Osteocyte (in vitro differentiated cells): ENCODE data around the gene ADSS2. TPM values are rescaled to one million over a fixed set of nuclear protein-coding genes. Genes with fewer than 3 reads are reported as not detected.
A peak's percentile ranks its signal among the peaks of the same experiment; 100 is the strongest.

Experiments
- DNase-seq: peaks from one replicate; pipeline ENCODE4 v3.0.0; 2021; ENCODE audit warnings: mixed read lengths; ENCODE audit not compliant: unreplicated experiment; ENCODE audit errors: extremely low spot score
- H3K27ac Mint-ChIP-seq: one replicate; pipeline ENCODE4 v1.8.0; 2021; ENCODE audit warnings: mild to moderate bottlenecking, mixed read lengths; ENCODE audit not compliant: unreplicated experiment
- H3K27me3 Mint-ChIP-seq: one replicate; pipeline ENCODE4 v1.8.0; 2021; ENCODE audit warnings: mixed read lengths; ENCODE audit not compliant: unreplicated experiment
- H3K36me3 Mint-ChIP-seq: one replicate; pipeline ENCODE4 v1.8.0; 2021; ENCODE audit warnings: mixed read lengths; ENCODE audit not compliant: unreplicated experiment
- H3K4me1 Mint-ChIP-seq: one replicate; pipeline ENCODE4 v1.8.0; 2021; ENCODE audit warnings: mixed read lengths; ENCODE audit not compliant: unreplicated experiment
- H3K4me3 Mint-ChIP-seq: one replicate; pipeline ENCODE4 v1.8.0; 2021; ENCODE audit warnings: mild to moderate bottlenecking, moderate library complexity, mixed read lengths; ENCODE audit not compliant: unreplicated experiment
- H3K9me3 Mint-ChIP-seq: one replicate; pipeline ENCODE4 v1.8.0; 2021; ENCODE audit warnings: mixed read lengths; ENCODE audit not compliant: unreplicated experiment
- total RNA-seq: library from RNA; stranded (reverse); gene quantifications from 2 replicates; pipeline ENCODE4 v1.2.1, GENCODE V29; 2021
- TF ChIP-seq, protein P1 (sequence below): fragments of 200-600 bp; sonication (generic); IDR thresholded peaks from 2 replicates; pipeline ENCODE4 v1.5.0; 2021; ENCODE audit warnings: antibody characterized with exemption, mild to moderate bottlenecking, moderate library complexity

ADSS2 gene
- total RNA-seq, 1 donor from 2014 or later = 69.8 TPM

DNA sequence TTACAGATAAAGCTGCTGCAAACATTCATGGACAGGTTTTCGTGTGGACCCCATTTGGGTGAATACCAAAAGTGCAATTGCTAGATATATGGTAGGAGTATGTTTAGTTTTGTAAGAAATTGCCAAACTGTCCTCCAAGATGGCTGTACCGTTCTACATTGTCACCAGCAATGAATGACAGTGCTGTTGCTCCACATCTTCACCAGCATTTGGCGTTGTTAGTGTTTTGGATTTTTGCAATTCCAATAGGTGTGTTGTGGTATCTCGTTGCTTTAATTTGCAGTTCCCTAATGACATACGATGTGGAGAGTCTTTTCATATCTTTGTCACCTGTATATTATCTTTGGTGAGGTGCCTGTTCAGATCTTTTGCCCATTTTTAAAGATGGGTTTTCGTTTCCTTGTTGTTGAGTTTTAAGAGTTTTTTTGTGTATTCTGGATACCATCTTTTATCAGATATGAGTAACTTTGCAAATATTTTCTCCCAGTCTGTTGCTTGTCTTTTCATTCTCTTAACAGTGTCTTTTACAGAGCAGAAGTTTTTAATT lies 21.4 kb upstream of the ADSS2 start:
- no peak overlapping the region for H3K27ac Mint-ChIP-seq
- no peaks in the 10 kb centered on the region for H3K4me1 Mint-ChIP-seq
- peaks cover 4% of the 10 kb centered on the region for H3K9me3 Mint-ChIP-seq
- DNase-seq = no peak
- H3K4me3 Mint-ChIP-seq = no peak overlapping the region
- H3K27me3 Mint-ChIP-seq = no peaks in the 10 kb centered on the region
- TF ChIP-seq, protein P1, sequence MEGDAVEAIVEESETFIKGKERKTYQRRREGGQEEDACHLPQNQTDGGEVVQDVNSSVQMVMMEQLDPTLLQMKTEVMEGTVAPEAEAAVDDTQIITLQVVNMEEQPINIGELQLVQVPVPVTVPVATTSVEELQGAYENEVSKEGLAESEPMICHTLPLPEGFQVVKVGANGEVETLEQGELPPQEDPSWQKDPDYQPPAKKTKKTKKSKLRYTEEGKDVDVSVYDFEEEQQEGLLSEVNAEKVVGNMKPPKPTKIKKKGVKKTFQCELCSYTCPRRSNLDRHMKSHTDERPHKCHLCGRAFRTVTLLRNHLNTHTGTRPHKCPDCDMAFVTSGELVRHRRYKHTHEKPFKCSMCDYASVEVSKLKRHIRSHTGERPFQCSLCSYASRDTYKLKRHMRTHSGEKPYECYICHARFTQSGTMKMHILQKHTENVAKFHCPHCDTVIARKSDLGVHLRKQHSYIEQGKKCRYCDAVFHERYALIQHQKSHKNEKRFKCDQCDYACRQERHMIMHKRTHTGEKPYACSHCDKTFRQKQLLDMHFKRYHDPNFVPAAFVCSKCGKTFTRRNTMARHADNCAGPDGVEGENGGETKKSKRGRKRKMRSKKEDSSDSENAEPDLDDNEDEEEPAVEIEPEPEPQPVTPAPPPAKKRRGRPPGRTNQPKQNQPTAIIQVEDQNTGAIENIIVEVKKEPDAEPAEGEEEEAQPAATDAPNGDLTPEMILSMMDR = no peak
- no peaks in the 10 kb centered on the region for H3K36me3 Mint-ChIP-seq

DNA sequence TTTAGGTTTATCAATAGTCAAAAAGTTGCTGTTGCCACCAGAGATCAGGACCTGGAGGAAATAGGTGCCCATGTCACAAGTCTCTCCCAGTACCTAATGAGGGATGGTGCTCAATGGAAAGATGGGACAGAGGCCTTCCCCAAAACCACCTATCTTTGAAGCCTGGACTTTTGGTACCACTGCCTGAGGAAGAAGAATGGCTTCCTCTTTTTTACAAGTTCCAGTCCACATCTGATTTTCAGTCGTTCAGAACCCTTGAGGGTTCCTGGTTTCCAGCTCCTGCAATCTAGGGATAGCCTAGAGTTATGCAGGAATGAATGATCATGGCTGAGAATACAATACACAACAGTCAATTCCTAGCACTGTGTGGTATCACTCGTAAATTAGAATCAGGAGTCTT lies 15.0 kb upstream of the ADSS2 start:
- Mint-ChIP-seq H3K4me3 (no peak overlapping the region), H3K27me3 (no peaks in the 10 kb centered on the region), H3K4me1 (no peaks in the 10 kb centered on the region), H3K9me3 (peaks cover 6% of the 10 kb centered on the region), H3K27ac (no peak overlapping the region), H3K36me3 (peaks cover 1% of the 10 kb centered on the region)
- TF ChIP-seq, protein P1 = no peak
- no peak for DNase-seq

DNA sequence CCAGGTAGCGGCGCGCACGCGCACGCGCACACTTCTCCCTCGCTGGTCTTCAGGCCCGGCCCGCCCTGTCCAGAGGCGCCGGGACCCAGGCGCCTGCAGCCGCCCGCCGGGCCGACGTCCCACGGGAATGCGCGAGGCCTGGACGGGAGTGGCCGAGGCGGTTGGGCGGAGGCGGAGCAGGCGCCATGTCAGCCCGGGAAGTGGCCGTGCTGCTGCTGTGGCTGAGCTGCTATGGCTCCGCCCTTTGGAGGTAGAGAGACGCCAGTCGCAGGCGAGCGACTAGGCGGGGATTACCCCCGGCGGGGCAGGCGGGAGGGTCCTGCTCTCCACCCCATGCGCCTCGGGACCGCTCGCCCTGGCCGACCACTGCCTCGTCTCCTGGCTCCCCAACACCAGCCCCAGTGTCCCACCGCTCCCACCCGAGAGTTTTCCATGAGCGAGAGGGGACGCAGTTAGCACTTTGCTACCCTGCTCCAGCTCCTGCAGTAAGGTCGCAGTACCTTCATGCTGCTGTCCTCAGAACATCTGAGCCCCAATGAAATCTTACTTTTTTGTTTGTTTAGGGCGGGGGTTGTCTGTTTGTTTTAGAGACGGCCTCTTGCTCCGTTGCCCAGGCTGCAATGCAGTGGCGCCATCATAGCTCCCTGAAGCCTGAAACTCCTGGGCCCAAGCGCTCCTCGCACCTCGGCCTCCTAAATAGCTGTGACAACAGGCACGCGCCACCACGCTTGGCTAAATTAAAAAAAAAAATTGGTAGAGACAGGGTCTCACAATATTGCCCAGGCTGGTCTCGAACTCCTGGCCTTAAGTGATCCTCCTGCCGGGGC lies 9.7 kb upstream of the ADSS2 start, which contains the start of gene CATSPERE:
Gene CATSPERE, plus strand, starts transcription at position 29 of the 827 bp plus-strand sequence. Its CDS starts 157 bp downstream, at position 186.
- peaks cover 3% of the 10 kb centered on the region for H3K4me1 Mint-ChIP-seq
- TF ChIP-seq, protein P1 = no peak
- H3K36me3 Mint-ChIP-seq = peaks cover 2% of the 10 kb centered on the region
- H3K27ac Mint-ChIP-seq = peak within 1 kb of the TSS; percentile 87
- peak within 1 kb of the TSS; percentile 80 for H3K4me3 Mint-ChIP-seq
- no peaks in the 10 kb centered on the region for H3K9me3 Mint-ChIP-seq
- H3K27me3 Mint-ChIP-seq = no peaks in the 10 kb centered on the region
- peak; percentile 92 for DNase-seq

DNA sequence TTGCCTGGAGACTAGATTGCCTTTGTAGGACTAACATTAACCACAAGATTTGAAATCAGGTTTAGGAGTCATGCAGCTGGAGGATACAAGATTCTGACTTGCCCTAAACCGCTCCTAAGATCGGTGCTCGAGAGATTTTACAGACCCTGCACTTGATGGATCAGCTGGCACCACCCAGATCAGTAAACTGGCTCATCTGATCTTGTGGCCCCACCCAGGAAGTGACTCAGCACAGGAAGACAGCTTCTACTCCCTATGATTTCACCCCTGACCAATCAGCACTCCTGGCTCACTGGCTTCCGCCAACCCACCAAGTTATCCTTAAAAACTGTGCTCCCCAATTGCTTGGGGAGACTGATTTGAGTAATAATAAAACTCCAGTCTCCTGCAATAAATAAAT lies 8.5 kb upstream of the ADSS2 start:
- H3K4me1 Mint-ChIP-seq = peaks cover 5% of the 10 kb centered on the region
- no peaks in the 10 kb centered on the region for H3K9me3 Mint-ChIP-seq
- DNase-seq = no peak
- peak overlapping the region; percentile 29 for H3K4me3 Mint-ChIP-seq
- peak overlapping the region; percentile 35 for H3K27ac Mint-ChIP-seq
- peaks cover 2% of the 10 kb centered on the region for H3K36me3 Mint-ChIP-seq
- H3K27me3 Mint-ChIP-seq = no peaks in the 10 kb centered on the region
- TF ChIP-seq, protein P1 = no peak

DNA sequence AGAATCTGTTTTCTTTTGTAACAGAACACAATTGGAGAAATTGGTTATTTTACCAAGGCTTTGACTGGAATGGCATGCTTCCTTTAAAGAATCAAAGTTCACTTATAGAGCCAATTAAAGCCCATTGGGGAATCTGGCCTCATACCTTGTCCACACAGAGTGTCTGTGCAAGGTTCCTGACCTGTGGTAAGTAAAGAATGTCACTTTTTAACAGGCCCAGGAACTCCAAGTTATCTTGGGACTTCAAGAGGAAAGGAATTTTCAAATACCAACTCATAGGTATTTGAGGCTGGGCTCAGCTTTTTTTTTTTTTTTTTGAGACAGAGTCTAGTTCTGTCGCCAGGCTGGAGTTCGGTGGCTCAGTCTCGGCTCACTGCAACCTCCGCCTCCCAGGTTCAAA lies 7.1 kb upstream of the ADSS2 start:
- peaks cover 2% of the 10 kb centered on the region for H3K36me3 Mint-ChIP-seq
- H3K4me1 Mint-ChIP-seq = peaks cover 18% of the 10 kb centered on the region
- TF ChIP-seq, protein P1 = no peak
- no peak overlapping the region for H3K27ac Mint-ChIP-seq
- no peaks in the 10 kb centered on the region for H3K27me3 Mint-ChIP-seq
- DNase-seq = no peak
- no peaks in the 10 kb centered on the region for H3K9me3 Mint-ChIP-seq
- no peak overlapping the region for H3K4me3 Mint-ChIP-seq
